Measurements from ENCODE around the gene ACCS. TPM values are rescaled to one million over a fixed set of nuclear protein-coding genes. Genes with fewer than 3 reads are reported as not detected.

The ACCS gene
- total and polyA plus RNA-seq, 2 of the 4 experiments (the other 2 are of a cell fraction) = 1.8 to 7.3 TPM

GRCh38 chr11:44033856-44034255 lies 32.2 kb upstream of the ACCS start:
- ChIA-PET CTCF (interaction anchor here (2.5 kb wide), 1 partner anchor 144 kb away, joined by 9 read pairs; no protein-coding TSS in a partner anchor), POLR2A (ENCODE audit: unreplicated experiment) (no interaction called here)
- Histone ChIP-seq H2BK120ac (ENCODE audit: low read depth, low read length) (no peak overlapping the region), H2AFZ (replicated peaks; ENCODE audit: low read length, poor library complexity) (no peak overlapping the region), H3K27me3 (ENCODE audit: control insufficient read depth, insufficient read depth, low read length) (peaks cover 16% of the 10 kb centered on the region), H2BK5ac (ENCODE audit: low read depth, low read length, poor library complexity, severe bottlenecking) (no peak overlapping the region), H2BK15ac (ENCODE audit: low read depth, low read length) (no peak overlapping the region), H3K4ac (ENCODE audit: low read depth, low read length) (no peak overlapping the region), H4K20me1 (ENCODE audit: insufficient read depth, low read length) (no peaks in the 10 kb centered on the region; the same call in 1 of the 2 replicates), H4K91ac (ENCODE audit: insufficient read depth, low read depth, low read length) (no peak overlapping the region), H3K79me1 (ENCODE audit: low read depth in 1 of 2, low read length in 2 of 2) (no peaks in the 10 kb centered on the region), H3K18ac (ENCODE audit: low read depth, low read length) (no peak overlapping the region), H3K27ac (ENCODE audit: insufficient read depth, low read length) (no peak overlapping the region), H4K5ac (ENCODE audit: low read depth, low read length) (no peak overlapping the region), H3K9ac (ENCODE audit: low read depth, low read length) (no peak overlapping the region), H3K14ac (replicated peaks; ENCODE audit: low read depth, low read length) (no peak overlapping the region), H3K4me3 (ENCODE audit: insufficient read depth, low read depth, low read length) (no peak overlapping the region), H3K23ac (ENCODE audit: low read depth, low read length) (no peak overlapping the region), H3K4me1 (ENCODE audit: control insufficient read depth, insufficient read depth, low read length) (peaks cover 5% of the 10 kb centered on the region; the same call in 1 of the 2 replicates), H3K9me3 (ENCODE audit: control insufficient read depth, insufficient read depth, low read length) (no peaks in the 10 kb centered on the region), H3K4me2 (ENCODE audit: low read depth, low read length) (no peak overlapping the region), H4K8ac (ENCODE audit: low read depth in 2 of 2, low read length in 2 of 2) (no peak overlapping the region), H3K36me3 (ENCODE audit: control insufficient read depth, insufficient read depth, low read length) (no peaks in the 10 kb centered on the region), H2AK9ac (replicated peaks; ENCODE audit: low read depth, low read length, poor library complexity) (no peak overlapping the region), H2BK20ac (ENCODE audit: low read depth, low read length) (no peak overlapping the region), H3K56ac (ENCODE audit: extremely low read depth, insufficient read depth, low read length) (no peak overlapping the region), H2AK5ac (ENCODE audit: low read depth, low read length) (no peak overlapping the region), H3K9me1 (ENCODE audit: insufficient read depth, low read length) (peaks cover 2% of the 10 kb centered on the region; the same call in 1 of the 2 replicates)
- in situ Hi-C loops (cut with MboI; ENCODE audit: low sequenced_read_pairs) (no loop called here), dilution Hi-C loops (cut with HindIII; ENCODE audit: low sequenced_read_pairs, unreplicated experiment) (loop anchor here (25.0 kb wide), 1 partner anchor 122 kb away; no protein-coding TSS in a partner anchor), intact Hi-C loops (cut with micrococcal nuclease) (no loop called here)
- no CpG with 5 or more reads among the region's 3 CpGs for WGBS, 2 experiments (ENCODE audit: extremely low coverage in 2 of 2, insufficient read length in 1 of 2)
- TF ChIP-seq RCOR1 (IDR thresholded peaks at IDR 0.05; ENCODE audit: insufficient replicate concordance, low read length) (no peak), CTCF (conservative IDR thresholded peaks at IDR 0.05; ENCODE audit: low read depth, low read length) (no peak), RFX5 (IDR thresholded peaks at IDR 0.05; ENCODE audit: low read depth, low read length) (no peak)
- no TSS peak for BruUV-seq (replicated peaks)
- DNase-seq (no peak), ATAC-seq (ENCODE audit: low read depth) (no peak)

Data from IMR-90 (cell line).